ENCODE results near the gene CHMP5.

- no peak for TF ChIP-seq CTCF (conservative IDR thresholded peaks at IDR 0.05 in 1 of 2, IDR thresholded peaks at IDR 0.05 in 1 of 2; ENCODE audit: low read depth in 1 of 2, low read length in 2 of 2)
- no peak for TF ChIP-seq EZH2 (IDR thresholded peaks at IDR 0.05; ENCODE audit: low read length, missing control alignments)
These were observed 14.3 kb upstream of the CHMP5 start for GRCh38 chr9:33250458-33250995.
